ENCODE measurements around the gene FNDC3B.

The FNDC3B gene

GRCh38 chr3:171991166-171991565 is 48.2 kb upstream of the FNDC3B start:
- no peak overlapping the region for H3K4me3 ChIP-seq (ENCODE audit: low read depth, low read length)
- ChIA-PET CTCF (no interaction called here), POLR2A (no interaction called here)
- no peaks in the 10 kb centered on the region for H3K9me3 ChIP-seq (ENCODE audit: control insufficient read depth, insufficient read depth, low read depth, low read length)
- no peaks in the 10 kb centered on the region for H3K4me1 ChIP-seq (ENCODE audit: control insufficient read depth, insufficient read depth, low read length)
- TF ChIP-seq ZIC2 (tag by site-specific recombination; IDR thresholded peaks at IDR 0.05) (no peak), PRDM2 (tag by site-specific recombination; IDR thresholded peaks at IDR 0.05; ENCODE audit: borderline replicate concordance) (no peak), KLF16 (tag by site-specific recombination; IDR thresholded peaks at IDR 0.05) (no peak), ZNF624 (tag by site-specific recombination; IDR thresholded peaks at IDR 0.05) (no peak), KLF9 (tag by site-specific recombination; IDR thresholded peaks at IDR 0.05; ENCODE audit: low read depth) (no peak), ZNF549 (tag by site-specific recombination; IDR thresholded peaks at IDR 0.05) (no peak), ZNF514 (tag by site-specific recombination; IDR thresholded peaks at IDR 0.05) (no peak)
- TF ChIP-seq, protein P1, sequence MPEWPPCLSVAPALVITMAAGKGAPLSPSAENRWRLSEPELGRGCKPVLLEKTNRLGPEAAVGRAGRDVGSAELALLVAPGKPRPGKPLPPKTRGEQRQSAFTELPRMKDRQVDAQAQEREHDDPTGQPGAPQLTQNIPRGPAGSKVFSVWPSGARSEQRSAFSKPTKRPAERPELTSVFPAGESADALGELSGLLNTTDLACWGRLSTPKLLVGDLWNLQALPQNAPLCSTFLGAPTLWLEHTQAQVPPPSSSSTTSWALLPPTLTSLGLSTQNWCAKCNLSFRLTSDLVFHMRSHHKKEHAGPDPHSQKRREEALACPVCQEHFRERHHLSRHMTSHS (tag by site-specific recombination; IDR thresholded peaks at IDR 0.05), result no peak
- no peaks in the 10 kb centered on the region for H3K36me3 ChIP-seq (ENCODE audit: control insufficient read depth in 2 of 2, insufficient read depth in 1 of 2, low read length in 2 of 2)
- H3K27ac ChIP-seq (ENCODE audit: extremely low read depth, low read depth, low read length), result no peak overlapping the region

GRCh38 chr3:171994646-171995428 is 44.5 kb upstream of the FNDC3B start:
- POLR2A ChIA-PET, result no interaction called here
- Histone ChIP-seq H3K4me1 (ENCODE audit: control insufficient read depth, insufficient read depth, low read length) (no peaks in the 10 kb centered on the region), H3K27ac (ENCODE audit: extremely low read depth, low read depth, low read length) (no peak overlapping the region), H3K4me3 (ENCODE audit: low read depth, low read length) (no peak overlapping the region), H3K9me3 (ENCODE audit: control insufficient read depth, insufficient read depth, low read depth, low read length) (no peaks in the 10 kb centered on the region), H3K36me3 (ENCODE audit: control insufficient read depth in 2 of 2, insufficient read depth in 1 of 2, low read length in 2 of 2) (no peaks in the 10 kb centered on the region)
- CTCF ChIA-PET, result interaction anchor here (0.6 to 0.7 kb wide), 2 partner anchors 134 to 538 kb away, joined by 3 read pairs; no protein-coding TSS in a partner anchor
- TF ChIP-seq ZNF658 (tag by site-specific recombination; IDR thresholded peaks at IDR 0.05) (no peak), ZNF311 (tag by site-specific recombination; IDR thresholded peaks at IDR 0.05; ENCODE audit: borderline replicate concordance) (no peak), ZNF416 (tag by site-specific recombination; IDR thresholded peaks at IDR 0.05) (no peak), ZNF114 (tag by site-specific recombination; IDR thresholded peaks at IDR 0.05) (no peak), ZNF830 (tag by site-specific recombination; IDR thresholded peaks at IDR 0.05; ENCODE audit: low read depth) (no peak), BCL11B (tag by site-specific recombination; IDR thresholded peaks at IDR 0.05; ENCODE audit: low read depth) (no peak), ZNF280D (tag by site-specific recombination; IDR thresholded peaks at IDR 0.05) (no peak)
- TF ChIP-seq, protein P2, sequence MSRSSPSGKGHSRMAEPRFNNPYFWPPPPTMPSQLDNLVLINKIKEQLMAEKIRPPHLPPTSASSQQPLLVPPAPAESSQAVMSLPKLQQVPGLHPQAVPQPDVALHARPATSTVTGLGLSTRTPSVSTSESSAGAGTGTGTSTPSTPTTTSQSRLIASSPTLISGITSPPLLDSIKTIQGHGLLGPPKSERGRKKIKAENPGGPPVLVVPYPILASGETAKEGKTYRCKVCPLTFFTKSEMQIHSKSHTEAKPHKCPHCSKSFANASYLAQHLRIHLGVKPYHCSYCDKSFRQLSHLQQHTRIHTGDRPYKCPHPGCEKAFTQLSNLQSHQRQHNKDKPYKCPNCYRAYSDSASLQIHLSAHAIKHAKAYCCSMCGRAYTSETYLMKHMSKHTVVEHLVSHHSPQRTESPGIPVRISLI (tag by site-specific recombination; IDR thresholded peaks at IDR 0.05), result no peak
- TF ChIP-seq, protein P3, sequence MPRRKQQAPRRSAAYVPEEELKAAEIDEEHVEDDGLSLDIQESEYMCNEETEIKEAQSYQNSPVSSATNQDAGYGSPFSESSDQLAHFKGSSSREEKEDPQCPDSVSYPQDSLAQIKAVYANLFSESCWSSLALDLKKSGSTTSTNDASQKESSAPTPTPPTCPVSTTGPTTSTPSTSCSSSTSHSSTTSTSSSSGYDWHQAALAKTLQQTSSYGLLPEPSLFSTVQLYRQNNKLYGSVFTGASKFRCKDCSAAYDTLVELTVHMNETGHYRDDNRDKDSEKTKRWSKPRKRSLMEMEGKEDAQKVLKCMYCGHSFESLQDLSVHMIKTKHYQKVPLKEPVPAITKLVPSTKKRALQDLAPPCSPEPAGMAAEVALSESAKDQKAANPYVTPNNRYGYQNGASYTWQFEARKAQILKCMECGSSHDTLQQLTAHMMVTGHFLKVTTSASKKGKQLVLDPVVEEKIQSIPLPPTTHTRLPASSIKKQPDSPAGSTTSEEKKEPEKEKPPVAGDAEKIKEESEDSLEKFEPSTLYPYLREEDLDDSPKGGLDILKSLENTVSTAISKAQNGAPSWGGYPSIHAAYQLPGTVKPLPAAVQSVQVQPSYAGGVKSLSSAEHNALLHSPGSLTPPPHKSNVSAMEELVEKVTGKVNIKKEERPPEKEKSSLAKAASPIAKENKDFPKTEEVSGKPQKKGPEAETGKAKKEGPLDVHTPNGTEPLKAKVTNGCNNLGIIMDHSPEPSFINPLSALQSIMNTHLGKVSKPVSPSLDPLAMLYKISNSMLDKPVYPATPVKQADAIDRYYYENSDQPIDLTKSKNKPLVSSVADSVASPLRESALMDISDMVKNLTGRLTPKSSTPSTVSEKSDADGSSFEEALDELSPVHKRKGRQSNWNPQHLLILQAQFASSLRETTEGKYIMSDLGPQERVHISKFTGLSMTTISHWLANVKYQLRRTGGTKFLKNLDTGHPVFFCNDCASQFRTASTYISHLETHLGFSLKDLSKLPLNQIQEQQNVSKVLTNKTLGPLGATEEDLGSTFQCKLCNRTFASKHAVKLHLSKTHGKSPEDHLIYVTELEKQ (tag by site-specific recombination; IDR thresholded peaks at IDR 0.05; ENCODE audit: borderline replicate concordance), result no peak
